Type B pancreatic cell (in vitro differentiated cells): Measurements from ENCODE around the gene SLC26A1. TPM values are rescaled to one million over a fixed set of nuclear protein-coding genes. Genes with fewer than 3 reads are reported as not detected.
A peak's percentile ranks its signal among the peaks of the same experiment; 100 is the strongest.

Source experiments
- DNase-seq: peaks from one replicate; pipeline ENCODE4 v3.0.0; 2021; ENCODE audit warnings: mixed read lengths; ENCODE audit not compliant: unreplicated experiment; ENCODE audit errors: extremely low spot score
- H3K27ac Mint-ChIP-seq: 2 replicates; pipeline ENCODE4 v1.8.0; 2021; ENCODE audit warnings: mild to moderate bottlenecking, mixed read lengths
- H3K27me3 Mint-ChIP-seq: 2 replicates; pipeline ENCODE4 v1.8.0; 2021; ENCODE audit warnings: mixed read lengths
- H3K36me3 Mint-ChIP-seq: 2 replicates; pipeline ENCODE4 v1.8.0; 2021; ENCODE audit warnings: mixed read lengths
- H3K4me1 Mint-ChIP-seq: one replicate; pipeline ENCODE4 v1.8.0; 2021; ENCODE audit warnings: mixed read lengths; ENCODE audit not compliant: unreplicated experiment
- H3K4me3 Mint-ChIP-seq: 2 replicates; pipeline ENCODE4 v1.8.0; 2021; ENCODE audit warnings: mild to moderate bottlenecking, mixed read lengths
- H3K9me3 Mint-ChIP-seq: 2 replicates; pipeline ENCODE4 v1.8.0; 2021; ENCODE audit warnings: mixed read lengths
- total RNA-seq: library from RNA; stranded (reverse); gene quantifications from 2 replicates; pipeline ENCODE4 v1.2.1, GENCODE V29; 2021; ENCODE audit warnings: low replicate concordance
- TF ChIP-seq, protein P1 (sequence below): fragments of 200-600 bp; sonication (generic); conservative IDR thresholded peaks from 2 replicates; pipeline ENCODE4 v1.5.0; 2021; ENCODE audit warnings: antibody characterized with exemption, mild to moderate bottlenecking

Gene SLC26A1
- total RNA-seq, 1 donor from 2014 or later: 2.8 TPM

DNA sequence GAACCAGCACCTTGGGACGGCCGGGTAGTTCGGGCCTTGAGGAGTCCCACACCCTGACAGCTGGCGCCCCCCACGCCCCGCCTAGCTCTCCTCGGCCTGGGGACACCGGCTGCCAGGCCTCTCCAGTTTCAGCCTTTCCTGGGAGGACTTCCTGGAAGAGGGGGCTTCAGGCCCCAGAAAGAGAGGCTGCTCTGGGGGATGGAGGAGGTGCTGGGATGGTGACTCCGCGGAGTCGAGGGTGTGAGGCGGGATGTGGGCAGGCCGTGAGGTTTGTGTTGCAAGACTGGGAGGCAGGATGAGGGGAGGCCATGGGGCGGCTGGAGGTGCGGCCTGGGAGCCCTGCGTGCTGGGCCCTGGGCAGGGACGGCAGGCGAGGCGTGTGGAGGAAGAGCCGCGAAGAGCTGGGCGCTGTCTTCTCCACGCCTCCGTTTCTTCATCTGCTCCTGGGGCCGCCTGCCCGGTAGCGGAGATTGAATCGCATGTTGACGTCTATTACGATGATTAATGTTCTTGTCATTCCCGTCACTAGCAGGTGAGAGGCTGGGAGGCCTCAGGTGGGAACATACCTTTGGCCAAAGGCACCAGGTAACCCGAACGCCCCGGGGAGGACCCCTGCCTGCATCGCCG is 17.3 kb upstream of the SLC26A1 start:
- TF ChIP-seq, protein P1, sequence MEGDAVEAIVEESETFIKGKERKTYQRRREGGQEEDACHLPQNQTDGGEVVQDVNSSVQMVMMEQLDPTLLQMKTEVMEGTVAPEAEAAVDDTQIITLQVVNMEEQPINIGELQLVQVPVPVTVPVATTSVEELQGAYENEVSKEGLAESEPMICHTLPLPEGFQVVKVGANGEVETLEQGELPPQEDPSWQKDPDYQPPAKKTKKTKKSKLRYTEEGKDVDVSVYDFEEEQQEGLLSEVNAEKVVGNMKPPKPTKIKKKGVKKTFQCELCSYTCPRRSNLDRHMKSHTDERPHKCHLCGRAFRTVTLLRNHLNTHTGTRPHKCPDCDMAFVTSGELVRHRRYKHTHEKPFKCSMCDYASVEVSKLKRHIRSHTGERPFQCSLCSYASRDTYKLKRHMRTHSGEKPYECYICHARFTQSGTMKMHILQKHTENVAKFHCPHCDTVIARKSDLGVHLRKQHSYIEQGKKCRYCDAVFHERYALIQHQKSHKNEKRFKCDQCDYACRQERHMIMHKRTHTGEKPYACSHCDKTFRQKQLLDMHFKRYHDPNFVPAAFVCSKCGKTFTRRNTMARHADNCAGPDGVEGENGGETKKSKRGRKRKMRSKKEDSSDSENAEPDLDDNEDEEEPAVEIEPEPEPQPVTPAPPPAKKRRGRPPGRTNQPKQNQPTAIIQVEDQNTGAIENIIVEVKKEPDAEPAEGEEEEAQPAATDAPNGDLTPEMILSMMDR: peak; percentile 23
- Mint-ChIP-seq H3K4me1 (peaks cover 6% of the 10 kb centered on the region), H3K27me3 (peaks cover 41% of the 10 kb centered on the region), H3K4me3 (peak overlapping the region; percentile 87), H3K36me3 (no peaks in the 10 kb centered on the region), H3K27ac (peak overlapping the region; percentile 95), H3K9me3 (peaks cover 7% of the 10 kb centered on the region)
- DNase-seq: no peak

DNA sequence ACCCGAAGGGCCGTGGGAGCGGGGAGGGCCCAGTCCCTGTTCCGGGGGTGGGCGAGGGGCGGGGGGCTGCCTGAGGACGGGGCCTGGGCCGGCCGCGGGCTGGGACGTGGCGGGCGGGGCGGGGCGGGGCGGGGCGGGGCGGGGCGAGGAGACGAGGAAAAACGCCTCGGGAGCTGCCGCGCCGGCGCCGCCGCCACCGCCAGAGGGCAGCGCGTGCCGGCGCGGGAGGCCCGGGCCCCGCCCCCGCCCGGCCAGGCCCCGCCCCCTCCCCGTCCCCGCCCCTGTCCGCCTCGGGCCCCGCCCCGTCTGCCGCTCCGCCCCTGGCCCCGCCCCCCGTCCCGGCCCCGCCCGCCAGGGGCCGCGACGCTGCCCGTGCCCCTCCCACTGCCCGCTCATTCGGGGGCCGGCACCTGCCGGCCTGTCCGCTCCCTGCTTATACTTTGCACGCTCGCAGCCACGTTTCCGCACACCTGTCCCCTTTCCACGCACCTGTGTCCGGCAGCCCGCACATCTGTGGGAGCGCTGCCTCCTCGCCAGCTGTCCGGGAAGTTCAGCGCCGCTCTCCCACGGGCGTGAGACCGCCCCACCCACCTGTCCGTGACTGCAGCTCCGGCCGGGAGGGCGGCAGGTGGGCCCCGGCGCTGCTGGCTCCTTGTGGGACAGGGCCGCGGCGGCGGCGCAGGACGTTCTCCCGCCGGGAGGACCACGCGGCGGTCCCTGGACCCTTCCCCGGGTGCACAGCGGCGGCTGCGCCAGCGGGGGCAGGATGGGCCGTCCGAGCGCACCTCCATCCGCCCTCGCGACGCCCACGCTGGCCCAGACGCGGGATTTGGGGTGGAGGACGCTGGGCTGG is 16.6 kb upstream of the SLC26A1 start:
- Mint-ChIP-seq H3K4me1 (peaks cover 6% of the 10 kb centered on the region), H3K9me3 (peaks cover 7% of the 10 kb centered on the region), H3K27ac (no peak overlapping the region), H3K36me3 (no peaks in the 10 kb centered on the region), H3K27me3 (peaks cover 44% of the 10 kb centered on the region), H3K4me3 (peak overlapping the region; percentile 81)
- DNase-seq: no peak
- TF ChIP-seq, protein P1: peak; percentile 49

DNA sequence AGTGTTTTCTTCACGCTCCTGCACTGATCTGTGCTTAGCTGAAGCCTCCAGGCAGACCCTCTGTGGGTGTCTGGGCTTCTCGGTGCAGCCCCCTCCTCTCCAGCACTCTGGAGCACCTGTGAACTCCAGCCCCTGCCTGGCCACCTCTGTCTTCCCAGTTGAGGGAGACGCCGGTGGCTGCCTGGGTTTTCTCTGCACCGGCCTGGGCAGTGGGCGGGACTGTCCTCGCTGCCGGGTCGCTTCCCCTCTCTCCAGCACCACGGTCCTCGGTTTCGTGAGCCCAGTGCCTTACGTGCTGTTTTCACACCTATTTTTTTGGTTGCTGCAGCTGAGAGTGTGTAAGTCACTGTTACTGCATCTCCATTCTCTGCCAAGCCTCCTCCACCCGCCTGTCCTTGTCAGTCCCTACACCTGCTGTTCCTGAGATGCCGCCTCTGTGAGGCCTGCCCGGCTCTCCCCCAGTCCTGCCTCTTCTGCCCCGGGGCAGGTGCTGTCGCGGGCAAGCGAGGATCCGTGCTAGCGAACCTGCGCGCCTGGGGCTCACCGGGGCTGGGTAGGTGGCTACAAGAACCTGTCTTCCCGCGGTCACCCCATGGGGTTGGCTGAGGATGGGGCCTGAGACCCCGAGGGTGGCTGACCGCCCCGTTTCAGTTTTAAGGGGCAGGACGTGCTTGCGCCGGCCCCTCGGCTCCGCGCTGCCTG is 15.8 kb upstream of the SLC26A1 start:
- peaks cover 49% of the 10 kb centered on the region for H3K27me3 Mint-ChIP-seq
- peaks cover 7% of the 10 kb centered on the region for H3K9me3 Mint-ChIP-seq
- TF ChIP-seq, protein P1: no peak
- H3K36me3 Mint-ChIP-seq: no peaks in the 10 kb centered on the region
- H3K4me3 Mint-ChIP-seq: peak overlapping the region; percentile 78
- DNase-seq: no peak
- H3K4me1 Mint-ChIP-seq: peaks cover 3% of the 10 kb centered on the region
- H3K27ac Mint-ChIP-seq: peak overlapping the region; percentile 41

DNA sequence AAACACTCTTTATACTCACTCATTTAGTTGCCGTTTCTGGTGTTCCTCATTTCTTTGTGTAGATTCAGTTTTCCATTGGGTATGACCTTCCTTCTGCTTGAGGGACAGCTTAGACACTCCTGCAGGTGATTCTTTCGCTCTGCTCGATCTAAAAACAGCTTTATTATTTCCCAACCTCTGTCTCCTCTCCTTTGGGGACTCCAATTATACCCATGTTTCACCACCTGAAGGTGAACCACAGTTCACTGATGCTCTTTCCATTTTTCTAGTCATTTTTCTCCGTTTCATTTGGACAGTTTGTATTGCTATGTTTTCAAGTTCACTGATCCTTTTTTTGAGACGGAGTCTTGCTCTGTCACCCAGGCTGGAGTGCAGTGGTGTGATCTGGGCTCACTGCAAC is 13.7 kb upstream of the SLC26A1 start:
- Mint-ChIP-seq H3K9me3 (peaks cover 7% of the 10 kb centered on the region), H3K4me1 (no peaks in the 10 kb centered on the region), H3K27me3 (peaks cover 59% of the 10 kb centered on the region), H3K4me3 (no peak overlapping the region), H3K27ac (no peak overlapping the region), H3K36me3 (no peaks in the 10 kb centered on the region)
- TF ChIP-seq, protein P1: no peak
- DNase-seq: no peak

DNA sequence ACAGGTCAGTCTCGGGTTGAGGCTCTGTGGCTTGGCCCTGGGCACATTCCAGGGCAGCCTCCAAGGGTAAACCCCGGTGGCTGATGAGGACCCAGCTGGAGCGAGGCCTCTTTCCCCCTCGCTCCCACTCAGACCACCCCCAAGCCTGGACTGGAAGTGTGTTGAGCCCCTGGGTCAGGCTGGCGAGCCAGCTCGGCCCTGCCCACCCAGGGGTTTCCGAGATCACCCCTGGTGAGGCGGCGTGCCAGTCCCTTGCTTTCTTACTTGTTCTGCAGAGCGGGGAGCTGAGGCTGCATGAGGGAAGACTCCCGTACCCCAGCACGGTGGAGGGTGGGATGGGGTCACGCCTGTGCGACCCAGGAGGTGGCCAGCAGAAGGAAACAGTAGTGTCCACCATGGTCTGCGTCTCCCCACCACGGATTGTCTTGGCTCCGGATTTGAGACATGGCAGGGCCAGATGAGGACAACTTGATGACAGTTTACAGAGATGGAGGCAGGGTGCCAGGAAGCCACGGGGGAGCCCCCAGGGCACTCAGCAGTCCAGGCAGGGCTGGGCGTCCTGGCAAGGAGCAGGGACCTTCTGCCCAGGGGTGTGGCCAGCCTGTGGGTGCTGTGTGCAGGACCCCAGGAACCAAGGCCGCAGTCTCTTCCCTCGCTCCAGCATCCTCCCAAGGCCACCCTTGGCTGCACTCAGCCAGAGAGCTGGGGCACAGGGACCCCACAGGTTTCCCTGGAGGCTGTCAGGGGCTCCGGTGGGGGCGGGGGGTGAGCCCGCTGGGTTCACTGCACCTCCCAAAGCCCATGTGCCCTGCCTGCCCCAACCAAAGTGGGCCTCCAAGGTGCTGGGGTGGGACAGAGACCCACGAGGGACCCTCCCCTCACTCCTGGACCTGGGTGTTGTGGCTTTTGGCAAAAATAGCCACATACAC is 11.6 kb upstream of the SLC26A1 start:
- H3K4me3 Mint-ChIP-seq: no peak overlapping the region
- DNase-seq: no peak
- H3K4me1 Mint-ChIP-seq: no peaks in the 10 kb centered on the region
- peaks cover 69% of the 10 kb centered on the region for H3K27me3 Mint-ChIP-seq
- peaks cover 7% of the 10 kb centered on the region for H3K9me3 Mint-ChIP-seq
- TF ChIP-seq, protein P1: no peak
- no peak overlapping the region for H3K27ac Mint-ChIP-seq
- H3K36me3 Mint-ChIP-seq: no peaks in the 10 kb centered on the region
